ENCODE data around the gene ENDOG. TPM values are rescaled to one million over a fixed set of nuclear protein-coding genes. Genes with fewer than 3 reads are reported as not detected.

Gene ENDOG
- total RNA-seq, 1 donor = 11.1 TPM

- peak; percentile 5 for DNase-seq (ENCODE audit: low read depth)
- no peak for TF ChIP-seq CTCF (IDR thresholded peaks at IDR 0.05; ENCODE audit: insufficient read depth, low read length)
- peak overlapping the region; percentile 77 for H3K4me3 ChIP-seq (ENCODE audit: low read depth, low read length)
Measured at GRCh38 chr9:128818839-128819715, 777 bp downstream of the ENDOG start.

GRCh38 chr9:128819716-128820664 is 1.7 kb downstream of the ENDOG start:
- no peak for TF ChIP-seq CTCF (IDR thresholded peaks at IDR 0.05; ENCODE audit: insufficient read depth, low read length)
- DNase-seq (ENCODE audit: low read depth) = peak; percentile 62
- H3K4me3 ChIP-seq (ENCODE audit: low read depth, low read length) = no peak overlapping the region

- TF ChIP-seq CTCF (IDR thresholded peaks at IDR 0.05; ENCODE audit: insufficient read depth, low read length) = no peak
- DNase-seq (ENCODE audit: low read depth) = no peak
Measured at GRCh38 chr9:128820665-128821583, 2.6 kb downstream of the ENDOG start.

GRCh38 chr9:128821584-128822406 is 3.5 kb downstream of the ENDOG start:
- no peak overlapping the region for H3K4me3 ChIP-seq (ENCODE audit: low read depth, low read length)
- TF ChIP-seq CTCF (IDR thresholded peaks at IDR 0.05; ENCODE audit: insufficient read depth, low read length) = no peak
- no peak for DNase-seq (ENCODE audit: low read depth)

More at GRCh38 chr9:128820665-128821583, 2.6 kb downstream of the ENDOG start:
- H3K4me3 ChIP-seq (ENCODE audit: low read depth, low read length) = no peak overlapping the region

GRCh38 chr9:128822407-128823042 is 4.2 kb downstream of the ENDOG start:
- no peak for DNase-seq (ENCODE audit: low read depth)
- no peak overlapping the region for H3K4me3 ChIP-seq (ENCODE audit: low read depth, low read length)
- no peak for TF ChIP-seq CTCF (IDR thresholded peaks at IDR 0.05; ENCODE audit: insufficient read depth, low read length)

Measured in fibroblast of the aortic adventitia (primary cell).